Raji (cell line): Measurements from ENCODE around the gene SLCO2B1.

ENCODE experiments used
- POLR2A ChIP-seq: IDR thresholded peaks from 2 replicates; pipeline ENCODE4 v1.6.1; 2011; ENCODE audit warnings: low read depth, low read length, control low read depth; ENCODE audit not compliant: insufficient read depth

Gene SLCO2B1

DNA sequence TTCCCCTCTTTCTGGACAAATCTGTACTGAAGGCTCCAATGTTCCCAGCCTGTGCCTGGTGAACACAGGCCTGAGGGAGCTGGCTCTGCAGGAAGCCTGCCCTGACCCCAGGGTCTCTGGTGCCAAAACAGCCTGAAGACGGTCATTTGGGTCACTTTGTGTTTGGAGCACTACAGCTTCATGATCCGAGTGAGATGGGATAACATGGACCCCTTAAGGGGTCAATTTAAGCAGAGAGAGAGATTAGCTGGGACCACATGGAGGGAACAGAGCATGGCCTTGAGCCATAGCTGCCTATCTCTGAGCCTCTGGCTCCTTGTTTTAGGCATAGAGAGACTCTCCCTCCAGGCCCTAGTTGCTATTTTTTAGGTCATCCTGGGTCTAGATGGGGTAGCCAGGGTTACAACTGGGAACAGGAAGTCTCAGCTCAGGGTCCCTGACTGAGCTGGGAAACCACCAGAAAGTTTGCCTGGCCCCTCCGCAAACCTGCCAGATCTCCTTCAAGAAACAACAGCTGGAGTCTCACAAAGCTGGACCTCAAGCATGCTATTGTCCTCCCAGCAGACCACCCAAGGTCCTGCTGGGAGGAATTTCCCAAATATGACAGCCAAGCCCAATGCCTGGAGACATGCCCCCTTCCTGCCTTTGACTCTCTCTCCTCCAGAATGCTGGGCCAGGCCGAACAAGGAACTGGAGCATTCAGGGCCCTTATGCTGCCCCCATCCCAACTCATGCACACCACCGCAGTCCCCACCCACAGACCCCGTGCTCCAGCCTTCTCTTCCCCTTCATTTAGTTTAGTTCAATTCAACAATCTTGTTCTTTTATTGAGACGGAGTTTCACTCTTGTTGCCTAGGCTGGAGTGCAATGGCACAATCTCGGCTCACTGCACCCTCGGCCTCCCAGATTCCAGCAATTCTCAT, 4.0 kb downstream of the SLCO2B1 start:
- no peak for TF ChIP-seq POLR2A

DNA sequence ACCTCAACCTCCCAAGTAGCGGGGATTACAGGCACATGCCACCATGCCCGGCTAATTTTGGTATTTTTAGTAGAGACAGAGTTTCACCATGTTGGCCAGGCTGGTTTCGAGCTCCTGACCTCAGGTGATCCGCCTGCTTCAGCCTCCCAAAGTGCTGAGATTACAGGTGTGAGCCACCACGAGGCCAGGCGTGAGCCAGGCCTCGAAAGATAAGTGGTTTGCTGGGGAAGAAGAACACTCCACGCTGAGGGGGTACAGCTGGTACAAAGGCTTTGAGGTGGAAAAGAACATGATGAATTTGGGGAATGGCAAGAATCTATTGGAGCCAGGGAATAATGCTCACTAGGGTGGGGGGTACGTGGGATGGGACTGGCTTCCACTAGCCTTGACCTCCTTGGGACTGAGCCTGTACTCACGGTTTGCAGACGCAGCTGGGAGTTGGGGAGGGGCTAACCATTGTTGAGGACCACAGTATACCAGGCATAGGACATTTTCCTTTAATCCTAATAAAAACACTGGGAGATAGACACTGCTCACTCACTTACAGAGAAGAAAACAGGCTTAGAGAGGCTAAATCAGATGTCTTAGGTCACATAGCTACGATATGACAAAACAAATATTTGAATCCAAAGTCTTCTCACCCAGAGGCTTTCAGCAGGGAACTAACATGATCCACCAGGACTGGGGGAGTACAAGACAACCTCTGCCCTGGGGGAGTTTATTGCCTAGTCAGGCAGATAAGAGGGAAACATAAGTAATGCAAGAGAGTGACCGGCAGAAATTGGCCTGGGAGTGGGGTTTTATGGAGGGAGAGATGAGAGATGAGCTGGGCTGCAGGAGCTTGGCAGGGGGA, 4.9 kb downstream of the SLCO2B1 start:
- TF ChIP-seq POLR2A: no peak

DNA sequence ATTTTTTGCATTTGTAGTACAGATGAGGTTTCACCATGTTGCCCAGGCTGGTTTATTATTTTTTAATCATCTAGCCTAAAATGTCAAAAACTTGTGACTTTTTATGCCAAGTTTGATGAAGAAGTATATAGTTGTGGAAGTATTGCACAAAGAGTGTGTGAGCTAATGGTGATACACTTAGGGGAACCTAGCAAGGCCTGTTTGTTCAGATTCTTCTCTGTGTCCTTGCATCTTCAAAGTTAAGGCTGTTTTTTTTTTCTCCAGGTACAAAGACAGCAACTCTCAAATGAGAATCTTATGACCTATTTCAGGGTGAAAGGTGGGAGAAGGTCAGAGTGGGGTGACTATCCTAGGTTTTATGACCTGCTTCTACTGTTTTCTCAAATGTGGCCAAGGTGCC, 7.3 kb downstream of the SLCO2B1 start:
- no peak for TF ChIP-seq POLR2A

DNA sequence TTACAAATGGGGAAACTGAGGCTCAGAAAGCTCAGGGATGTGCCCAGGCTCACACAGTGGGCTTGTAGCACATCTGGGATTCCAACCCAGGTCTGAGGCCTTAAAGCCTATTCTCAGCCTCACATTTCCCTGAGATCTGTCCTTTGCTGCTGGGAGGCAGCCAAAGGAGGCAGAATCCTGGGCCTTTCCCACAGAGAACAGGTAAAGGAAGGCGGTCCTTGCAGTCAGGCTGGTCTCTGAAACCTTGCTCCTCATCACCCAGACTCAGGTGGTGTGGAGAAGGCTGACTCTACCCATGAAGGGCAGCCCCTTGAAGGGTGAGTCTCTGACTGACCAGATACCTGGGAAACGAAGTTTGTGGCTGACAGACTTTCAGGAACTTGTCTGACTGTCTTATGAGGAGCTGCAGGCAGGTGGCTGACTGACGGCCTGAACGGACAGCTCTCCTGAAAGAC, 7.8 kb downstream of the SLCO2B1 start:
- no peak for TF ChIP-seq POLR2A

DNA sequence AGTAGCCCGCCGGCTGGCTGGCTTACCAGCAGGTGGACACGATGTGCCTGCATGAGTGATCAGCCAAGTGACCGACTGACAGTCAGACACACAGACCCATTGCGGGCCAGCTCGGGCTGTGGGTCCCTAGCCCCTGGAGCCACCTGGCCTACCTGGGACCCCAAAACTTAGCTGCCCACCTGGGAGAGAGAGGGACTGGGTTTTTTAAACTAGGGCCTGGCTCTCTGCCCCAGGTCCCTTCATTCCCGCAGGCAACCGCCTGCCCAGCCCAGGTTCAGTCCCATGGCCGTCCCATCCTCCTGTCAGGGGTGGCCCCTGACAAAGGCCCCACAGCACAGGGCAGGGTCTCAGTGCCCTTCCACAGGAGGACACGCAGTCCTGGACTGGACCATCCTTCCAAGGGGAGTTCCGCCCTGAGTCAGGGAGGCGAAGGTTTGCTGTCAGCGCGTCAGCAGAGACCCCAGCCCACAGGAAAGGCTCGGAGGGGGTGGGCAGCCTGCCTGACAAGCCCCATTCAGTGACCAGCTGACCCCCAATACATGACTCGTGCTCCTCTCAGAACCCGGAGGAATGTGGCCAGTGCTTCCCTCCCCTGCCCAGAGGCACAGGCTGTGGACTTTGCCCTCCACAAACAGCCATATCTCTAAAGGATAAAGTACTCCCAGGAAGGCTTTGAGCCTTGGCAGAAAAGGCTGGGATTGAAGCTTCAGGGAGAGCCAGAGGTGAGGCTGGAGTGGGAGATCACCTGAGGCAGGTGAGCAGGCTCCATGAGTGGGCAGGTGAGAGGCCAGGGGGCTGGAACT, 8.4 kb downstream of the SLCO2B1 start:
- TF ChIP-seq POLR2A: no peak

DNA sequence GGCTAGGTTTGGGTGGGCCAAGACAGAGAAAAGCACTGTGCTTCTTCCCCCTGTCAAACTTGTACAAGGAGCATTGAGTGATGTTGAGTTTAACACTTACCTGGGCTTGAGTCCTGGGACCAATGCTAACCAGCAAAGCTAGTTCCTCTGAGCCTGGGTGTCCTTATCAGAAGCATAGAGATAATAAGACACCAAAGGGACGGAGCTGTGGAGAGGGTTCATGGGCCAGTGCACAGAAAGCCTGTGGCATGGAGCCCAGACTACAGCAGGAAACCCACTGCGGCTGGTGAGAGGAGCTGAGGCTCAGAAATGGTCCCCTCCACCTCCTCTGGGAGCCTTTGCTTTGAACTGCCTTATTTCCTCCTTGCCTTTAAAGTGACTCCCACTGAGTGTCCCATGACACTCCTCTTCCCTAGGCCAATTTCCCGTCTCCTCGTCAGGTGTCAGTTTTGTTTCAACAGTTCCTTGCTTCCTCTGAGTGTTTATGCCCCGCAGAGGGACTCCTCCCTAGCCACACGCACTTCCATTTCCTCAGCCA, 9.4 kb downstream of the SLCO2B1 start:
- no peak for TF ChIP-seq POLR2A

DNA sequence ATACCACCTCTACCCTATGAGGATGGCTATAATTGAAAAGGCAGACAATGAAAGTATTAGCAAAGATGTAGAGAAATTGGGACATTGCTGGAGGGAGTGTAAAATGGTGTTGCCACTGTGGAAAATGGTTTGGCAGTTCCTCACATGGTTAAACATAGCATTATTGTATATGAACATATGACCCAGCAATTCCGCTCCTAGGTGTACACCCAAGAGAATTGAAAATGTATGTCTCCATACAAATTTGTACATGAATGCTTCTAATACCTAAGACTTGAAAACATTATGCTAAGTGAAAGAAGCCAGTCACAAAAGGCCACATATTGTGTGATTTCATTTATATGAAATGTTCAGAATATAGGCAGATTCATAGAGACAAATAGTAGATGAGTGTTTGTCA, 10.0 kb downstream of the SLCO2B1 start:
- TF ChIP-seq POLR2A: no peak

DNA sequence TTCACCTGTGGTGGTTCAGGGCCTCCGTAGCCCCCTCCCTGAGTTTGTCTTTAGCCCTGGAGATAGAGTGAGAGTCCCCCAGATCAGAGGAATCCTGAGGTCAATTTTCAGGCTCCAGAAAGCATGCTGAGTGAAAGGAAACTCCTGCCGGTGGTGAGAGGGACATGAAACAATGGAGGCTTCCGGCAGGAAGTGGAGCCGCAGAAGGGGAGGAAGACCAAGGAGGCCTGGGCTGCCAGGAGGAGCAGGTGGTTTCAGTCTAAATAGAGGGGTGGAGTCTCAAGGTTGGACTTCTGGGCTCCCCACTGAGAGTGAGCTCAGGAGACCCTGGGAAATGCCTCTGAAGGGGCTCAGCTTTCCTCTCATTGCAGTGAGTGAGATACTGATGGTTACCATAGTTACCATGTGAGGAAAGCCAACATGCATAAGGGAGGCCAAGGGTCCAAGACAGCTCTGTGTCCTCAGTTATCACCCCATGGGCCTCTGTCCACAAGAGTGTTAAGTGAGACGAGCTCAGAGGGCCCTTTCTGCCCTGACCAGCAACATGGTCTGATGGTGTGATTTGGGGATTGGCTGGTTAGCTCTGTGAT, 10.7 kb downstream of the SLCO2B1 start:
- TF ChIP-seq POLR2A: no peak

DNA sequence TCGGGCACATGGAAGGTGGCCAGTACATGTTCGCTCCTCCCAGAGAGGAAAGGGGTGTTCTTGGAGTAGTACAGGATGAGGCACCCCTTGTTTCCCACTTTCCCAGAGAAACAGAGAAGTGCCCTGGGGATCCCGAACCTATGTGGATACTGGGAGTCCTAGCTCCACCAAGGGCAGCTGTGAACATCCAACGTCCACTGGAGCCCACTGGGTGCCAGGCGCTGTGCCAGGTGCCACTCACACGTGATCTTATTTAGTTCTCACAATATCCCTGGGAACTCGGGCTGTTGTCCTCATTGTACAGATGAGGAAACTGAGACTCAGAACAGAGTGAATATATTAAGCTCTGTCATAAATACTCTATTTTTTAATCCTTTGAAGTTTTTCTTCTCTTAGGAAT, 12.0 kb downstream of the SLCO2B1 start:
- TF ChIP-seq POLR2A: no peak

DNA sequence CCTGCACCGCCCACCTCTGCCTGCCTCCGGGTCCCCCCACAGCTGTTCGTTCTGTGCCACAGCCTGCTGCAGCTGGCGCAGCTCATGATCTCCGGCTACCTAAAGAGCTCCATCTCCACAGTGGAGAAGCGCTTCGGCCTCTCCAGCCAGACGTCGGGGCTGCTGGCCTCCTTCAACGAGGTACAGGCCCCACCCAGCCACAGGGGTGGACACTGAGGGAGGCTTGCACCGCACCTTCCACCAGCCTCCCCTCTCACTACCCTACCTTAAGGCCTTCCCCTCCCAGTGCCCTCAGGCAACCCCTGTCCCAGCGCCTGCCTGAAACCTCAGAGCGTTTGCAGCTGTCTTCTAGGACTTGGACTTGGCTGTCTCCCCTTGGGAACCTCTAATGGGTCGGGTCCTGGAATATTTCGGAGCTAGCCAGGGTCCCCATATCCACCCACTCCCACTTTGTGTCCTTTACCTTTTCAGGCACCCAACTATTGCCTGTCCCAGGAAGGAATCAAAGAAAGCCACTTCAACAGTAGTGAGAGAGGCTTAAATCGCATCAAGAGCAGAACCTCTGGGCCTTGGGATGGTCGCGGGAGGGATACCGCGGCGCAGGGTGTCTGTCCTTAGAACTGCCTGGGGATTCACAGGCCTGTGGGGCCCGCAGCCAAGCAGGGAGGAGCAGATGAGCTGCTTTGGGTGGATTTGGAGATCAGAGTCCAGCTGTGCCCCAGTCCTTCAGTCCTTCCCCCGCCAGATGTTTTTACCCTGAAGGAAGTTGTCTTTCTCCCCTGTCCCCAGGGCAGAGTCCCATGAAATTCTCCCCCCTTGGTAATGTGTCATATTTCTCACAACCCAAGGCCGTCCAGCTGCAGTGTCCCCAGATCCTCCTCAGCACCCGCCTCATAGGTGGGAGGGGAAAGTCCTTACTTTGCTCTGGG, 13.3 kb downstream of the SLCO2B1 start:
- TF ChIP-seq POLR2A: no peak

DNA sequence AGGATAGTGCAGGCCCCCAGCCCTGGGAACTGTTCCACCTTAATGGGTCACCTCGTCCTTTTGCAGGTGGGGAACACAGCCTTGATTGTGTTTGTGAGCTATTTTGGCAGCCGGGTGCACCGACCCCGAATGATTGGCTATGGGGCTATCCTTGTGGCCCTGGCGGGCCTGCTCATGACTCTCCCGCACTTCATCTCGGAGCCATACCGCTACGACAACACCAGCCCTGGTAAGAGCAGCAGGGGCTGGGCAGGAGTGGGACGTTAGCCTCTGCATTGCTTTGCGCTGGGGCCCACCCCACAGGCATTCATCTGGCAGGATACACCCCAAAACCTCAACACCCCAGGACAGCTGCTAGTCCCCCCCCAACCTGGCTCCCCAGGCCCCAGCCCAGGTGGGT, 14.8 kb downstream of the SLCO2B1 start:
- no peak for TF ChIP-seq POLR2A

DNA sequence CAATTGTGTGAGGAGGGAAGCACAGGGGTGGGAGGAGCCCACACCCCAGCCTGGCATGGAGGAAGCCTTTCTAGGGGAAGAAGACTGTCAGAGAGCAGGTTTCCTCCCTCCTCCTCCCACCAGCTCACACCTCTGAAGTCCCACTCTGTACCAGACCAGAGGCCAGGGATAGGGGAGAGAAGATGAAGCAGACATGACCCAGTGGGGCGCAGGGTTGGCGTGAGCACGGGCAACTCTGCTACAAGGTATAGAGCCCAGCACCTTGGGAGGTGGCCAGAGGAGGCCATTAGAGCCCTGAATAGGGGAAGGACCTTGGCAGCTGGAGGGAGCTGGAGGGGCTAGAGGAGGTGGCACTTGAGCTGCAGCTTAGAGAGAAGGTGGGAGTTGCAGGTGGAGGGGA, 15.9 kb downstream of the SLCO2B1 start:
- TF ChIP-seq POLR2A: no peak

DNA sequence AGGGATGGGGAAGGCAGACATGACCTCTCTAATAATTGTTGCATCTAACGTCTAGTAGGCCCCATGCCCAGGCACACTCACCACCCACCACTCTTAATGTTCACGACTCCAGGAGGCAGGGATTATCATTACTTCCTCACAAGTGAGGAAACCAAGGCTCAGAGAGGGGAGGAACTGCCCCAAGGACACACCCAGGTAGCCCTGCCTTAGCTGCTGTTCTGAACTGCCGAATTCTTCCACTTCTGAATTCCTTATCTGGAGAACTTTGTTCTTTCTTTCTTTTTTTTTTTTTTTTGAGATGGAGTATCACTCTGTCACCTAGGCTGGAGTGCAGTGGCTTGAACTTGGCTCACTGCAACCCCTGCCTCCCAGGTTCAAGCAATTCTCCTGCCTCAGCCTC, 16.7 kb downstream of the SLCO2B1 start:
- TF ChIP-seq POLR2A: no peak

DNA sequence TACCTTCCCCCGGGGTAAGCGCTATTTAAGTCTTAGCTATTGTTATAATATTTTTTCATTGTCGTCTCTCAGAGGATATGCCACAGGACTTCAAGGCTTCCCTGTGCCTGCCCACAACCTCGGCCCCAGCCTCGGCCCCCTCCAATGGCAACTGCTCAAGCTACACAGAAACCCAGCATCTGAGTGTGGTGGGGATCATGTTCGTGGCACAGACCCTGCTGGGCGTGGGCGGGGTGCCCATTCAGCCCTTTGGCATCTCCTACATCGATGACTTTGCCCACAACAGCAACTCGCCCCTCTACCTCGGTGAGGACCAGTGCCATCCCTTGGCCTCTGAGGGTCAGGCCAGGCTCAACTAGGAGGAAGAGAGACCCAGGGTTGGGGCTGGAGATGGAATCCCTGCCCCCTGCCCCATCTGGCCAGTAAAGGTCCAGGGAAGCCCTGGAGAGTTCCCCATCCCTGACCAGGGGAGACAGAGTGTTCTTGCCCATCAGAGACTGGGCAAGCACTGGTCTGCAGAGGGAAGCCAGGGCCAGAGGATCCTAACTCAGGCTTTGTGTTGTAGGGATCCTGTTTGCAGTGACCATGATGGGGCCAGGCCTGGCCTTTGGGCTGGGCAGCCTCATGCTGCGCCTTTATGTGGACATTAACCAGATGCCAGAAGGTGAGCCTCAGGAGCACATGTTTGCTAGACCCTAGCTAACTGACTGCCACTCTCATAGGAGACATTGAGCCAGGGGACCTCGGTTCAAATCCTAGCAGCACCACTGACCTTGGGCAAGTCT, 18.4 kb downstream of the SLCO2B1 start:
- TF ChIP-seq POLR2A: no peak
